H9 (cell line): Measurements from ENCODE around the gene PCSK1. TPM values are rescaled to one million over a fixed set of nuclear protein-coding genes. Genes with fewer than 3 reads are reported as not detected.

Source experiments
- DNase-seq: peaks from one replicate; pipeline ENCODE4 v3.0.0-alpha.2; 2017
- H2AFZ ChIP-seq: one replicate; pipeline ENCODE4 v1.6.1; 2013; ENCODE audit warnings: mild to moderate bottlenecking, low read length, control low read depth, moderate library complexity
- H2AK5ac ChIP-seq: 2 replicates; pipeline ENCODE4 v1.6.1; 2013; ENCODE audit warnings: low read length, control low read depth, mixed read lengths; ENCODE audit not compliant: insufficient read length
- H2BK120ac ChIP-seq: one replicate; pipeline ENCODE4 v1.6.1; 2013; ENCODE audit warnings: low read depth, mild to moderate bottlenecking, low read length, control low read depth, inconsistent platforms; ENCODE audit not compliant: poor library complexity, severe bottlenecking
- H2BK12ac ChIP-seq: 2 replicates; pipeline ENCODE4 v1.6.1; 2013; ENCODE audit warnings: low read length, control low read depth, mixed read lengths, low read depth; ENCODE audit not compliant: insufficient read length
- H2BK15ac ChIP-seq: 2 replicates; pipeline ENCODE4 v1.6.1; 2013; ENCODE audit warnings: low read depth, low read length, control low read depth
- H2BK20ac ChIP-seq: one replicate; pipeline ENCODE4 v1.6.1; 2013; ENCODE audit warnings: low read depth, mild to moderate bottlenecking, low read length, control low read depth, inconsistent platforms; ENCODE audit not compliant: poor library complexity, severe bottlenecking
- H2BK5ac ChIP-seq: 2 replicates; pipeline ENCODE4 v1.6.1; 2013; ENCODE audit warnings: low read length, control low read depth, mixed read lengths; ENCODE audit not compliant: insufficient read length
- H3K14ac ChIP-seq: 2 replicates; pipeline ENCODE4 v1.6.1; 2013; ENCODE audit warnings: low read length, control low read depth; ENCODE audit not compliant: insufficient read depth
- H3K18ac ChIP-seq: 2 replicates; pipeline ENCODE4 v1.6.1; 2013; ENCODE audit warnings: low read depth, mild to moderate bottlenecking, mixed read lengths, low read length, control low read depth; ENCODE audit not compliant: insufficient read length
- H3K23ac ChIP-seq: 2 replicates; pipeline ENCODE4 v1.6.1; 2013; ENCODE audit warnings: low read length, control low read depth, mixed read lengths, low read depth; ENCODE audit not compliant: insufficient read length
- H3K23me2 ChIP-seq: 2 replicates; pipeline ENCODE4 v1.6.1; 2013; ENCODE audit warnings: low read depth, mild to moderate bottlenecking, mixed read lengths, low read length, control low read depth; ENCODE audit not compliant: insufficient read length, poor library complexity, severe bottlenecking
- H3K27ac ChIP-seq: 2 replicates; pipeline ENCODE4 v1.5.1; 2013; ENCODE audit warnings: low read length, control low read depth, mixed read lengths, low read depth; ENCODE audit not compliant: insufficient read length
- H3K27me3 ChIP-seq: 2 replicates; pipeline ENCODE4 v1.6.1; 2013; ENCODE audit warnings: low read length, control low read depth, inconsistent platforms; ENCODE audit not compliant: insufficient read depth
- H3K4ac ChIP-seq: 2 replicates; pipeline ENCODE4 v1.6.1; 2013; ENCODE audit warnings: low read depth, mild to moderate bottlenecking, control low read depth, inconsistent platforms, low read length, moderate library complexity
- H3K4me1 ChIP-seq: 2 replicates; pipeline ENCODE4 v1.6.1; 2013; ENCODE audit warnings: low read length, control low read depth, inconsistent platforms; ENCODE audit not compliant: insufficient read depth
- H3K4me2 ChIP-seq: 2 replicates; pipeline ENCODE4 v1.6.1; 2013; ENCODE audit warnings: low read length, control low read depth, mixed read lengths; ENCODE audit not compliant: insufficient read length, insufficient read depth
- H3K56ac ChIP-seq: 2 replicates; pipeline ENCODE4 v1.6.1; 2013; ENCODE audit warnings: low read depth, mild to moderate bottlenecking, mixed read lengths, low read length, control low read depth; ENCODE audit not compliant: insufficient read length
- H3K79me1 ChIP-seq: 2 replicates; pipeline ENCODE4 v1.6.1; 2013; ENCODE audit warnings: low read depth, mild to moderate bottlenecking, moderate library complexity, low read length, control low read depth, inconsistent platforms; ENCODE audit not compliant: insufficient read depth, poor library complexity, severe bottlenecking
- H3K79me2 ChIP-seq: 2 replicates; pipeline ENCODE4 v1.6.1; 2013; ENCODE audit warnings: low read length, control low read depth, inconsistent platforms; ENCODE audit not compliant: insufficient read depth
- H3K9ac ChIP-seq: 2 replicates; pipeline ENCODE4 v1.6.1; 2013; ENCODE audit warnings: low read length, control low read depth, mixed read lengths; ENCODE audit not compliant: insufficient read length; ENCODE audit errors: extremely low read depth
- H3K9me3 ChIP-seq: one replicate; pipeline ENCODE4 v1.6.1; 2013; ENCODE audit warnings: low read depth, low read length, inconsistent platforms; ENCODE audit not compliant: control insufficient read depth
- H3T11ph ChIP-seq: one replicate; pipeline ENCODE4 v1.6.1; 2013; ENCODE audit warnings: mild to moderate bottlenecking, low read length, control low read depth, inconsistent platforms
- H4K20me1 ChIP-seq: one replicate; pipeline ENCODE4 v1.6.1; 2013; ENCODE audit not compliant: control insufficient read depth, insufficient read length, insufficient read depth
- H4K5ac ChIP-seq: 2 replicates; pipeline ENCODE4 v1.6.1; 2013; ENCODE audit warnings: low read depth, mild to moderate bottlenecking, mixed read lengths, low read length, control low read depth; ENCODE audit not compliant: insufficient read length
- H4K8ac ChIP-seq: replicated peaks from 2 replicates; pipeline ENCODE4 v1.6.1; 2013; ENCODE audit warnings: low read length, control low read depth, mixed read lengths, low read depth; ENCODE audit not compliant: insufficient read length
- H4K91ac ChIP-seq: 2 replicates; pipeline ENCODE4 v1.6.1; 2013; ENCODE audit warnings: low read depth, mild to moderate bottlenecking, moderate library complexity, mixed read lengths, low read length, control low read depth; ENCODE audit not compliant: insufficient read length
- H3K27ac Mint-ChIP-seq, 3 experiments: 2 replicates in 2 of 3; 3 replicates in 1 of 3; pipeline ENCODE4 v1.8.0; 2020 to 2021; ENCODE audit warnings: mixed read lengths in 3 of 3, mild to moderate bottlenecking in 1 of 3, moderate library complexity in 1 of 3
- H3K27me3 Mint-ChIP-seq: 2 replicates; pipeline ENCODE4 v1.8.0; 2021; ENCODE audit warnings: low read depth, mild to moderate bottlenecking, moderate library complexity, mixed read lengths
- H3K36me3 Mint-ChIP-seq, 3 experiments: 2 replicates in 2 of 3; 3 replicates in 1 of 3; pipeline ENCODE4 v1.8.0; 2020 to 2021; ENCODE audit warnings: low read depth in 3 of 3, mixed read lengths in 3 of 3; ENCODE audit not compliant: insufficient read depth in 1 of 3
- H3K4me1 Mint-ChIP-seq, 2 experiments: 2 replicates each; pipeline ENCODE4 v1.8.0; 2020; ENCODE audit warnings: mixed read lengths in 2 of 2
- H3K4me3 Mint-ChIP-seq, 2 experiments: 2 replicates in 1 of 2; 3 replicates in 1 of 2; pipeline ENCODE4 v1.8.0; 2020 to 2021; ENCODE audit warnings: mild to moderate bottlenecking in 2 of 2, mixed read lengths in 2 of 2, moderate library complexity in 1 of 2
- H3K9me3 Mint-ChIP-seq, 2 experiments: 2 replicates in 1 of 2; 3 replicates in 1 of 2; pipeline ENCODE4 v1.8.0; 2020; ENCODE audit warnings: mild to moderate bottlenecking in 2 of 2, mixed read lengths in 2 of 2, moderate library complexity in 1 of 2
- CTCF ChIP-seq: fragments of 200-600 bp; sonication (generic); conservative IDR thresholded peaks from 3 replicates; pipeline ENCODE4 v1.8.0; 2021; ENCODE audit warnings: antibody characterized with exemption, mild to moderate bottlenecking
- WGBS: extraction: QIAGEN DNeasy Blood & Tissue Kit; methylation state at CpG from one replicate; pipeline ENCODE4 v1.1.7; 2013; ENCODE audit warnings: missing lambda C conversion rate, low lambda C conversion rate, mixed read lengths; ENCODE audit not compliant: insufficient read length; ENCODE audit errors: extremely low coverage; 5-methylcytosine and 5-hydroxymethylcytosine counted together
- total RNA-seq: library from RNA; stranded (reverse); gene quantifications from 2 replicates; pipeline ENCODE4 v1.2.1, GENCODE V29; 2021

Gene PCSK1
- total RNA-seq, 1 experiment from 2014 or later = 2.9 TPM

DNA sequence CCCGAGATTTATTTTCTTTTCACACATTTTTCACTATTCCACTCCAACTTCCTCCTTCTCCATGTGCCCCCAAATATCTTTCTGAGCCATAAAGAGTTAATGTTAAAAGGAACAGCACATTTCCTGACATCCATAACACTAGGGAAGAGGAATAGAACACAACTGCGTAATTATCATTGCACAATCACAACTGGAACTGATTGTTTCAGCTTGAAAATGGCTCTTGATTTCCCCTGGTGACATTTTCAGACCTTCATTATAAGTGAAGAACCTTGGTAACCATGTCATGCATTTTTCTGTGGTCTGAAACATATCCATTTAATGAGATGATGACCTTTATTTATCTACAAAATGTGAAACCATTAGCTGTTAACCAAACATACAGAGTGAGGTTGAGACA is 82.4 kb downstream of the PCSK1 start:
- Histone ChIP-seq H2BK5ac (no peak overlapping the region), H2AFZ (no peak overlapping the region), H2BK15ac (no peak overlapping the region), H3K23me2 (no peaks in the 10 kb centered on the region), H3K27me3 (no peaks in the 10 kb centered on the region), H3K79me2 (no peaks in the 10 kb centered on the region), H3K9me3 (no peaks in the 10 kb centered on the region), H3K4me1 (no peaks in the 10 kb centered on the region), H3K14ac (no peak overlapping the region), H3K4ac (no peak overlapping the region), H3K18ac (no peak overlapping the region), H3K4me2 (no peak overlapping the region), H2BK20ac (no peak overlapping the region), H2AK5ac (no peak overlapping the region), H3K79me1 (no peaks in the 10 kb centered on the region), H4K20me1 (no peaks in the 10 kb centered on the region), H3T11ph (no peak overlapping the region), H3K56ac (no peak overlapping the region), H2BK12ac (no peak overlapping the region), H4K91ac (no peak overlapping the region), H3K9ac (no peak overlapping the region), H2BK120ac (no peak overlapping the region), H3K27ac (no peak overlapping the region), H4K5ac (no peak overlapping the region), H4K8ac (no peak overlapping the region), H3K23ac (no peak overlapping the region)
- Mint-ChIP-seq H3K27me3 (no peaks in the 10 kb centered on the region), H3K4me1 (no peaks in the 10 kb centered on the region), H3K9me3 (no peaks in the 10 kb centered on the region), H3K4me3 (no peak overlapping the region), H3K36me3 (no peaks in the 10 kb centered on the region), H3K27ac (no peak overlapping the region)
- DNase-seq = no peak
- no CpG with 5 or more reads among the region's 2 CpGs for WGBS
- TF ChIP-seq CTCF = no peak
